IMR-90 (cell line): ENCODE results near the gene ACKR2.

Source experiments
- CEBPB ChIP-seq: IDR thresholded peaks from 2 replicates; pipeline ENCODE4 v1.6.1; 2012; ENCODE audit warnings: low read depth, low read length, improper control_type of control experiment
- POLR2A ChIP-seq: IDR thresholded peaks from 2 replicates; pipeline ENCODE4 v1.6.1; 2012; ENCODE audit warnings: mild to moderate bottlenecking, low read depth, low read length
- RCOR1 ChIP-seq: IDR thresholded peaks from 2 replicates; pipeline ENCODE4 v1.6.1; 2012; ENCODE audit warnings: mild to moderate bottlenecking, low read length, improper control_type of control experiment; ENCODE audit not compliant: insufficient replicate concordance
- RFX5 ChIP-seq: IDR thresholded peaks from 2 replicates; pipeline ENCODE4 v1.8.0; 2012; ENCODE audit warnings: low read depth, mild to moderate bottlenecking, low read length, moderate library complexity
- SMC3 ChIP-seq: fragments of 150-350 bp; IDR thresholded peaks from 2 replicates; pipeline ENCODE4 v1.6.1; 2016; ENCODE audit warnings: low read depth, mild to moderate bottlenecking, antibody characterized with exemption, low read length, moderate library complexity
- TF ChIP-seq, protein P1 (sequence below): conservative IDR thresholded peaks from 2 replicates; pipeline ENCODE4 v1.5.1; 2012; ENCODE audit warnings: mild to moderate bottlenecking, low read depth, low read length, improper control_type of control experiment
- TF ChIP-seq, protein P2 (sequence below): fragments of 150-350 bp; IDR thresholded peaks from 2 replicates; pipeline ENCODE4 v1.6.1; 2017; ENCODE audit warnings: mild to moderate bottlenecking, antibody characterized with exemption, low read length, low read depth

DNA sequence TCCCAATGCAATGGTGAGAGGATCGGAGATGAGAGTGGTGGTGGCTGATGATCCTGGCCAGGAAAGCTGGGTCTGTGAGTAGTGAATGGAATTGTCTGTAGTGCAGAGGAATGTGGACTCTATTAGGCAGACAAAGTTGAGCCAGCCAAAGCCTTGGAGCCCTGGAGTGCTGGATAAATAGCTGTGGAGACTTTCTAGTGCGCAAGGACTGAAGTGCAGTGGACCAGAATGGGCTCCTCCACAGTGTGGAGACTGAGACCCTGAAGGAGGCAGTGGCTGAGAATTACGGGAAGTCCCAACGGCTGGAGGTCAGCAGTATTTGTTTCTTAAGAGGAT, 97.6 kb downstream of the ACKR2 start:
- TF ChIP-seq, protein P1, sequence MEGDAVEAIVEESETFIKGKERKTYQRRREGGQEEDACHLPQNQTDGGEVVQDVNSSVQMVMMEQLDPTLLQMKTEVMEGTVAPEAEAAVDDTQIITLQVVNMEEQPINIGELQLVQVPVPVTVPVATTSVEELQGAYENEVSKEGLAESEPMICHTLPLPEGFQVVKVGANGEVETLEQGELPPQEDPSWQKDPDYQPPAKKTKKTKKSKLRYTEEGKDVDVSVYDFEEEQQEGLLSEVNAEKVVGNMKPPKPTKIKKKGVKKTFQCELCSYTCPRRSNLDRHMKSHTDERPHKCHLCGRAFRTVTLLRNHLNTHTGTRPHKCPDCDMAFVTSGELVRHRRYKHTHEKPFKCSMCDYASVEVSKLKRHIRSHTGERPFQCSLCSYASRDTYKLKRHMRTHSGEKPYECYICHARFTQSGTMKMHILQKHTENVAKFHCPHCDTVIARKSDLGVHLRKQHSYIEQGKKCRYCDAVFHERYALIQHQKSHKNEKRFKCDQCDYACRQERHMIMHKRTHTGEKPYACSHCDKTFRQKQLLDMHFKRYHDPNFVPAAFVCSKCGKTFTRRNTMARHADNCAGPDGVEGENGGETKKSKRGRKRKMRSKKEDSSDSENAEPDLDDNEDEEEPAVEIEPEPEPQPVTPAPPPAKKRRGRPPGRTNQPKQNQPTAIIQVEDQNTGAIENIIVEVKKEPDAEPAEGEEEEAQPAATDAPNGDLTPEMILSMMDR: no peak
- TF ChIP-seq POLR2A (no peak), SMC3 (no peak), RFX5 (no peak), RCOR1 (no peak), CEBPB (no peak)
- TF ChIP-seq, protein P2, sequence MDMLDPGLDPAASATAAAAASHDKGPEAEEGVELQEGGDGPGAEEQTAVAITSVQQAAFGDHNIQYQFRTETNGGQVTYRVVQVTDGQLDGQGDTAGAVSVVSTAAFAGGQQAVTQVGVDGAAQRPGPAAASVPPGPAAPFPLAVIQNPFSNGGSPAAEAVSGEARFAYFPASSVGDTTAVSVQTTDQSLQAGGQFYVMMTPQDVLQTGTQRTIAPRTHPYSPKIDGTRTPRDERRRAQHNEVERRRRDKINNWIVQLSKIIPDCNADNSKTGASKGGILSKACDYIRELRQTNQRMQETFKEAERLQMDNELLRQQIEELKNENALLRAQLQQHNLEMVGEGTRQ: no peak
